NCI-H2029 (cell line): ENCODE data around the gene BCR.

ENCODE experiments used
- DNase-seq: peaks from one replicate; lab custom pipeline; 2025; lab: John Stamatoyannopoulos, UW

The BCR gene

DNA sequence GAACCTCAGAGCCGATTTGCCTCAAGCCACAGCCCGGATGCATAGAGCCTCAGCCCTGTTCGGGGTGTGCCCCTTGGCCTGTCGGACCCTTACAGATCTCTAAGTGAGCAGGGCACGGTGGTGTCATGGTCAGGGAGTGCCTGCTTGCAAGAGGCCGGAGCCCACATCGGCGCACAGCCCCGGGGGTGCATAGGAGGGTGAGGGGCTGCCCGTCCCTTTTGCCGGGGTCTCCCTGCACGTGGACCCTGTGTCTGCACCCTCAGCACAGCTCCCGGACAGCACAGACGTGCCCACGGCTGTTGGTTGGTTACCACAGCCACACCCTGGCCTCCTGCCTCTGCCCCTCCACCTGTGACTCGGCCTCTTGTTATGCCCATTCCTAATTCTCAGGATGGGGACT, 28.5 kb upstream of the BCR start:
- no peak for DNase-seq

DNA sequence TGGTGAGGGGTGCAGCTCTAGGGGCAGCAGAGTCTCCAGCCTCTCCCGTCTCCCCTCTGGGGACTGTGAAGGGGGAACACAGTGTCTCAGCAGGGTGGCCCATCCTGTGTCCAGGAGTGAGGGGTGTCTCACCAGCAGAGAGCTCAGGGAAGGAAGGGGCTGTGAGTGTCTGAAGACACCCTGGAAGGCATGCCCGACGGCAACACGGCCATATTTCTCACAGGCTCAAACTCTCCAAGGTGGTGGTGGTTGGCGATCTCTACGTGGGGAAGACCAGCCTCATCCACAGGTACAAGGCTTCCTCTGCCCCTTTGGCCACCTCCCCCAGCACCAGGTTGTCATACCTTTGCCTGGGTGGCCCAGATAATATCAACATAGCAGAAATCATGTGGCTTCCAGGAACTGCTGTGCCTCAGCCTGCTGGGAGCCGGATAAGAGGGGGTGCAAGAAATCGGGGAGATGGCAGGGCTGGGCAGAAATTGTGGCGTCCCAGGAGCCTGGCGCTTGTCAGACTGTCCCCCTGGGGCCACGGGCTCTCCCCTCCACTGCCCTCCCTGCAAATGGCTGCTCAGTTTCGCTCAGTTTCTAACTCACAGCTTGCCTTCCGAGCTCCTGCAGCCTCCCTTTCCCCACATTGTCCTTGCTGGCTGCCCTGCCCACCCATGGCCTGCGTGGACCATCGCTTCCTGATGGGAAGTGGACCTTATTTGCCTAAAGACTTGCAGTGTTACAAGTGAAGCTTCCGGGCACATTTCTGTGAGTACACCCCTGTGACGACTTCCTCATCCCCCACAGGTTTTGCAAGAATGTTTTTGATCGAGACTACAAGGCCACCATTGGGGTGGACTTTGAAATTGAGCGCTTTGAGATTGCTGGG, 27.8 kb upstream of the BCR start:
- no peak for DNase-seq

DNA sequence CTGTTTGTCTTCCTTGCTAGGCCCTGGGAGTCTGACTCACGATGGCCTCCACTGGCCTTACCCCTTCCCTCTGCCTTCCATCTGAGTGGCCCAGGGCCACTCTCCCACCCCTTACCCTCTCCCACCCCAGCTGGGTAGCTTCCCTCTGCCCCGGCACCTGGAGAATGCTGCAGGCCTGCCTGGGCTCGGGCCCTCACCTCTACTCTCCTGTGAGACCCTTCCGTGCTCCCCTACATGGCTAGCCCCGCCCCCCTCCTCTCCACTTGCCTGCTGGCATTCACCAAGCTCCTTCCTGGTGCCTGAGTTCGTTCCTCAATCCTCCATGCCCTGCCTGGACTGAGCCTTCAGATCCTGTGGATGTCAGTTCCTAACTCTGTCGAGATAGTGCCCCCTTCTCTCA, 26.3 kb upstream of the BCR start:
- DNase-seq: no peak

DNA sequence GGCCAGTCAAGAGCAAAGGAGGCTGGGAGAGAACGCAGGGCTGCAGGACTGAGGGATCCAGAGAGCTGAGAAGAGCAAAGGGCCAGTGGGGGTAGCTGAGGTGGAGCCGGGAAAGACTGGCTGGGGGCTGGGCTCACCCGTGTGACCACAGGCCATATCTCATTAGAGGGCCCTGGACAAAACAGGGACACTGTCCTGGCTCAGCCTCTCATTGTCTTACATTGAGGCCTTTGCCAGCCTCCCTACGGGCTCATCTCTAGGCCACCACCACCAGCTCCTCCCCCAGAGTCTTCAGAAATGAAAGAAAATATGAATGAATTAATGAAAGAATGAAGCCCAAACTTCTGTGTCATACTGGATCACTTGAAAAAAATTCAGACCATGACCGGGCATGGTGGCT, 25.8 kb upstream of the BCR start:
- DNase-seq: no peak

DNA sequence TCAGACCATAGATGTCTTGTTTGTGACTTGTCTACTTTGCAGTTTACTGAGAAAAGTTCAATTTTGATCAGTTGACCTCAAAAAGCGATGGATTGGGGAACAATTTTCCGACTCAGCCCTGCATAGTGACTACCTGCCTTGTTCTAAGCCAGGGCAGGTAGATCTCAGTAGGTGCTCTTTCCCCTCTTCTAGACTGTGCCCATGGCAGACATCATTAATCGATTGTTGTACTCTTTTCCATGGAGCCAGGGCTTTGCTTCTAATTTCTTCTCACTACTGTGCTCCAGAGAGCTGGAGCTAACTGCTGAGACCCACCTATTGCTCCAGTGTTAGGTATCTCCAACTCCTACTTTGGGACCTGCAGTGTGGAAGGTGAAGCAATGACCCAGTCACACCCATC, 25.2 kb upstream of the BCR start:
- DNase-seq: no peak

DNA sequence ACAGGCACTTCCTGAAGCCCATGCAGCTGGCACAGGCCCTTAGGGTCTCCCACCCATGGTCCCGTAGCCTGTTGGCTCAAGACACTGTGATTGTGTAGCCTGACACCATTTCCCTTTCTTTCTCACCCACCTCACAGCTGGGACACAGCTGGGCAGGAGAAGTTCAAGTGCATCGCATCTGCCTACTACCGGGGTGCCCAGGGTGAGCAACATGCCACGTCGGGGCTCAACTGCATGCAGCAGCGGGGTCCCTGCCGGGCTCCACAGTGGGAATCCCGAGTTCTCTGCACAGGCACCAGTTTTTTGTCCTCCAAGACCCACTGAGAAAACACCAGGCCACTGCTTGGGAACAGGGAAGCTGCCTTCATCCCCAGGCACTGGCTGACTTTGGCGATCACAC, 24.5 kb upstream of the BCR start:
- DNase-seq: no peak

DNA sequence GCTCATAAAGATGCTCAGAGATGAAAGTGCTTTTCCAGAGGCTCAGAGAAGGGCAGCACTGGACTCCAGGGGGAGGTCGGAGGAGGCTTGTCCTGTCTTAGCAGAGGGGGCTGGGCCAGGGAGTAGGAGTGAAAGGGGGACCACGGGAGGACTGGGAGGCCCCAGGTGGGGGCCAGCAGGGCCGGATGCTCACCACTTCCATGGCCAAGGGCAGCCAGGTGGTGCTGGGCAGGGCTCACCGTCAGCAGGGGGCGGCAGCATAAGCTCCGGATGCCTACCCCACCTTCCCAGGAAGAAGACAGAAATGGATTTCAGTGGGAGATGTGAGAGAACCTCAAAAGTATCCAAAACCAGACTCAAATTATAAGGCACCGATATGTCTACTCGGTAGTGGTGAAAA, 24.0 kb upstream of the BCR start:
- DNase-seq: no peak

DNA sequence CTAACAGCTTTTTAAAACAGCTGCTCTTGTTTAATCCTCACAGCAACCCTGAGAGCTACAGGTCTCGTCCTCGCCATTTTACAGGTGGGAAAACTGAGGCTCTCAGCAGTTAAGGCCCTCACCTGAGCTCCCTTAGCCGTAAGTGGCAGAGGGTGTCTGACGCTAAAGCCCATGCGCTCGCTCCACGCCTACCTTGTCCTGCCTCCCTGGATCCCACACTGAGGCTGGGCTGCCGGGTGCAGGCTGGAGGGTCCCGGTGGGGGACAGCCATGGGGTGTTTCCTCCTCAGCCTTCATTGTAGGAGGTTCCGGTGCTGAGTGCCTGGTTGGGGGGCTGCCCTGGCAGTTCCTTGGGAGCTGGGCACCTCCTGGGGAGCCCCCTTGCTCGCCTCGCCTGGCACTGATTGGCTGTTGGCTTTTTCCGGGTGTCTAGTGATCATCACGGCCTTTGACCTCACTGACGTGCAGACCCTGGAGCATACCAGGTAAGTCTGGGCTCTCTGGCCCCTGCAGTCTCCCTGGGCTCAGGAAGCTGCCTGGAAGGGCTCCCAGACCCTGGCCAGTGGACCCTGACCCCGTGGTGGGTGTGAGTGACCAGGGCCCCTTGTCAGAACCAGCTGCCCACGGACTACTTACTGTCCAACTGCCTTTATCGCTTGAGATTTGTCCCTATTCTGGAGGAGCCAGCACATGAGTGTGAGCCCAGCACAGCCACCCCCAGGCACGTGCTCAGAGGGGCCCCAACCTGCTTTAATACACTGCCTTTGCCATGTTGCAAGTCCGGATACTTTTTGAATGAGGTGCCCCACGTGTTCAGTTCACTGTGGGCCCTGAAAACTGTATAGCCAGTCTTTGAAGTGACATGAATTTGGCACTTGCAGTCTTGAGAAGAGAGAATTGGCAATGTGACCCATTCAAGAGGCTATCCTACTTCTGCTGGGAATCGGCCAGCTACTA, 22.5 kb upstream of the BCR start:
- DNase-seq: no peak

DNA sequence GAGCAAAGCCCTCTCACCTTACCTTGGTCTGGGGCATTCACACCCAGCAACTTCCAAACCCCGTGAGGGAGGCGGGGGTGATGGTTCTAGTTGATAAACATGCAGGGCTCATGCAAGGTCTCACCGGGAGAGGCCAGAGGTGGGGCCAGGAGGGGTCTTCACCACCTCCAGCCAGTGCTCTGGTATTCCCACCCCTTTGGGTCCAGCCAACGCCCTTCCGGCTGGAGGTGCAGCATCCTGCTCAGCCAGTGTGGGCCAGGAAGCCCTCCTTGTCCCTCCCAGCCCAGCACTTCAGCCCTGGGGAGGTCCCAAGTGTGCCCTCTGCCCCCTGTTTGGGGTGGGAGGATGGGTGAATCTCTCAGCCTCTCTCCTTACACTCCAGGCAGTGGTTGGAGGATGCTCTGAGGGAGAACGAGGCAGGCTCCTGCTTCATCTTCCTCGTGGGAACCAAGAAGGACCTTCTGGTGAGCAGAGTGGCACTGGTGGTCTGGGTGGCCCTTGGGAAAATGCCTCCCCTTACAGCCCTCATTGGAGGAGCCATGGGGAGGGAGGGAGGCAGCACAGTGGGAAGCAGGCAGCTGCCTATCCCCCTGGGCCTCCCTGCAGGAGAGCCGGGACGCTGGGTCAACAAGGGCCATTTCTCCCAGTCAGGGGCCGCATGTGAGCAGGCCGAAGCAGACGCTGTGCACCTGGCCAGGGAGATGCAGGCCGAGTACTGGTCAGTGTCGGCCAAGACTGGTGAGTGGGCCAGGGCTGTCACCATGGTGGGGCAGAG, 21.6 kb upstream of the BCR start:
- DNase-seq: no peak

DNA sequence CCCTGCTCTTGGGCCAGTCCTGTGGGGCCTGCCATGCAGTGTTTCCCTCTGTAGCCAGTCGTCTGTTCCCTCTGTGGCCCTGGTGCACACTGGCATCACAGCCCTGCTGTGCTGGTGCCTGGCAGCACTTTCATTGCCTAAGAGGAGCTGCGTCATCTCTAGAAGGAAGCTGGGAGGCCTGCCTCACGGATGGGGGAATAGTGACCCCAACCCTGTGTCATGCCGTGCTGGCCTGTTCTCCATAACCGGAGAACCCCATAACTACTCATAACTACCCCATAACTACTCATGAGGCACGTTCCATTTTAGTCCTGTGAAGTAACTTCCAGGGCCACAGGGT, 21.0 kb upstream of the BCR start:
- no peak for DNase-seq

DNA sequence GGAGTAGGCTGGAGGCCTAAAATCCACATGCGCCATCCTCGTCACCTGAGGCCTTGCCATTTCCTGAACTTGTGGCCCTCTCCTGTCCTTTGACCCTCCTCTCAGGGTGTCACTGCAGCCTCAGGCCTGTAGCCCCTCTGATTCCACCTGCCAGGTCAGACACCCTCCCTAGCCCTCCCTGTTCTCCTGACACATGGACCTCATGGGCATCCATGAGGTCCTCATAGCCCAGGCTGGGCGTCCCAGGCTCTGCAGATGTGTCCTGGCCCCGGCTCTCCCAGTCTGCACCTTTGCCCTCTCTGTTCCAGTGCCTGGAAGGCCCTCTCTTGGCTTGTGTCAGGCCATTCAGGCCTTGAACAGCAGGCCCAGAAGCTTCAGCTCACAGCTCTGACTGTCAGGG, 19.3 kb upstream of the BCR start:
- no peak for DNase-seq

DNA sequence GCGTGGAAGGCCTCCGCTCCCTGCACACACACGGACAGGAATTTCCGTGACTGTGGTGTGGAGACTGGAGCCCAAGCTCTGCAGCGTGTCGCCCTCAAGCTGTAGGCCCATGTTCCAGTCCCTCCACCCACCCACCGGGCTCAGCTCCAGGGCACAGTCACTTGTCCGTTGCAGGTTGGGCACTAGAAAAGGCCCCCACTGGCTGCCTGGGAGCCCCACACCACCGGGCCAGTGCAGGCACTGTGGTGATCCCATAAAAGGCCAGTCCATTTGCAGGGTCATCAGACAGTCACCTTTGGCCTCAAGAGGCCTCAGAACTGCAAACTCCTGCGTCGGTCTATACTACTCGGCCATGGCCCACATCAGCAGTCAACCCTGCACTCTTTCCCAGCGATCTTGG, 18.7 kb upstream of the BCR start:
- DNase-seq: no peak

DNA sequence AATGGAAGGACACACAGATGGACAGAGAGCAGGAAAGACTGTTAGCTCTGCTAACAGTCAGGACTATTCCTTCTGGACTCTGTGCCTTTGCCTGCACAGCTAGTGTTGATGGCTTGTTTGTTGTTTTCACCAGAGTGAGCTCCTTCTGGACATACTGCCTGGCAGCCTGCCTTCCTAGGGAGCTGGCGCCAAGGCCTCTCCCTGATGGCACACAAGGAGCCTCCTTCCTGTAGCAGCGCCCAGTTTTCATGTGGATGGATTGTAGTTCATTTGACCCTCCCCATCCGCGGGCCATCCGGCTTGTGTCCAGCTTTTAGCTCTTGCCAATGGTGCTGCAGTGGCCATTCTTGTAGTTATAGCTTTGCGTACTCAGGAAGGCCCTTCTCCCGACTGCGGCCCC, 16.6 kb upstream of the BCR start:
- peak; percentile 47 for DNase-seq

DNA sequence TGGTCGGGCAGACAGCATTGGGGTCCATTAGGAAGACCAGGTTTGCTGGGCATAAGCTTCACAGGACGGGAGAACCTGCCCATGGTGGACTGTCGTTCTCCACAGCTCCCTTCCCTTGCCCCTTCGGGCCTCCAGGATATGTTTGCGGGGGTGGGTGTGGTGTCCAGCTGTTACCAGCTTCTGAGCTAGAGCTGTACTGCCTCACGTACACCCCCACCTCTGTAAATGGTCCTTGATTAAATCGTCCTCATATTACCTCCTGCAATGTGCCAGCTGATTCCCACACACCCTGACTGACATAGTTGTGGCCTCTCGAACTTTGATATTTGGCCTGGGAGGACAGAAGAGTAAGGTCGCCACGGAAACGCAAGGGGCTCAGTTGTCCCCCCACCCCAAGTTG, 16.2 kb upstream of the BCR start:
- DNase-seq: no peak

DNA sequence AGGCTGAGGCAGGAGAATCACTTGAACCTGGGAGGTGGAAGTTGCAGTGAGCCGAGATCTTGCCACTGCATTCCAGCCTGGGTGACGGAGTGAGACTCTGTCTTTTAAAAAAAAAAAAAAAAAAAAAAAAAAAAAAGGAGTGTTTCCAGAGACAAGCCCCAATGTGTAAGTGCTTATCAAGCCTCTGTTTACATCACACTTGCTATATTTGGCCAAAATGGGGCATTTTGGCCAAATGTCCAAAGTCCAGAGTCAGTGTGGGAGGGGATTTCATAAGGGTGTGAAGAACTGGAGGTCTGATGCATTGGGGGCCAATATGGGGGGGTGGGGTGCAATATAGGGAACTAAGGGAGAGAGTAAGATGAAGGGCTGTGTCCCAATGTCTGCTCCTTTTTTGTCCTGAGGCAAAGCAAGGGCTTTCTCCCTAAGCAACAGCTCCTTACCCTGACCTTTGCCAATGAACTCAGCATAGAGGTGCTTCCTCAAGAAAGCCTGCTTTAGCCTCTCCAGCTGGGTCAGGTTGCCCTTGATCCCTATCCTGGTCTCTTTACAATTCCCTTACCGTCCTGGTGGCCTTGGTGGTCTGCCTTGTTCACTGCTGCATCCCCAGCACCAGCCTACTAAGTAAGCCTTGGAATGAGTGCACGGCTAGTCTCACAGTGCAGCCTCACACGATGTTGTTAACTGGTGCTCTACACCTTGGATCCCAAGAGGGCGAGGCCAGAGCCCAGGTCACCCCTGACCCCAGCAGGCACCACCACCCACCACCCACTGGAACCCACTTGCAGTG, 14.1 kb upstream of the BCR start:
- DNase-seq: no peak

DNA sequence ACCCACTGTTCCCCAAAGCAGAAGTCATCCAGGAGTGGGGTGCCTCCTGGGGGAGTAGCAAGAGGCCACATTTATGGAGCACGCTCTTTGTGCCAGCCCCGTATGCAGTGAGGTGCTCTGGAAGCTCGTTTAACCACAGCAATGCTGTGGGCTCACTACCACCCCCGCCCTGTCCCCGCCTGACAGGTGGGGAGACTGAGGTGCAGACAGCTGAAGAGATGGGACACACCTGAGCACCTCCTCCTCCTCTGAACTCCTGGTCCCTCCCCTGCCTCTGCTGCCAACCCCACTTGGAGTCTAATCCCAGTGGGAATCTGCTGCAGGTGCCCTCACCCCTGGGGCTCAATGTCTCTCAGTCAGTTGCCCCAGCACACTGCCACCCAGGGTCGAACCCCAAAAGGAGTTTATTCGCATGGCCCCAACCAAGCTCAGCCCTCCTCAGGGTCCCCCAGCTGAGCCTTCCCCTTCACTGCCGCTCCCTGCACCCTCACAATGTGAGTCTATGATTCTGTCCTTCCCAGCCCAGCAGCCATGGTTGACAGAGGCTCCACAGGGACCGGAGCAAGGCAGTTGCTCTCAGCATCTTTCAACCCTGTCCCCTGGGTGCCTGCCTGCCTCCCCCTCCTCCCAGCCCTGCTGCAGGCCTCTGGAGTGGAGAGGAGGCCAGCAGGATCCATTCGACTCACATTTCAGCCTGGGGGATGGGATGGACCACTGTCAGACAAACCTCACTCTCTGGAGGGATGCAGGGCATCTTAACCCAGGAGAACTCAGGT, 13.3 kb upstream of the BCR start:
- no peak for DNase-seq

DNA sequence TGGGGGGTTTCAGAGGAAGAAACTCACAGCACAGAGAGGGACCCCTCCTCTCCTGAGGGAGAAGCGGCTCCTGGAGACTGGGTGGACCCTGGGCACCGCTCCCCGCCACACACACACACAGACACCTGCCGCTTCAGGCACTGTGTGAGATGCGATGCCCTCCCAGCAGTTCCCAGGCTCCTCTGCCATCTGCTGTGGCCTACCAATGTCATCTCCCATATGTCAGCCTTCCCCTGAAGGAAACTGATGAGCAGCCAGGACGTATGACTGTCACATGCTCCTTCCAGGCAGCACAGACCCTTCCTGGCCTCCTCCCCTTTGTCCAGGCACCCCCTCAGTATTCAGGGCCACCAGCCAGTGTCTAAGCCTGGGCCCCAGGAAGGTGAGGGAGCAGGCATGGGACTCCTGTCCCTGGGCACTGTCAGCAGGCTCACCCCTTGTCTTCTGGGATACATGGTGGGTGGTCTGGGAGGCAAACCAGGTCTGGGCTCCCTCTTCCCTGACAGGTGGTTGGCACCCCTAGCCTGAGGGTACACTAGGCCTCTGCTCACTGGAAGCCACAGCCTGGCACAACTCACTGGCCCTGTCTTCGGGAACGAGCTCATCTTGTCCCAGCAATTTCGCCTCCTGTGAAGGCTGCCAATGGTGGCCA, 11.8 kb upstream of the BCR start:
- DNase-seq: no peak

DNA sequence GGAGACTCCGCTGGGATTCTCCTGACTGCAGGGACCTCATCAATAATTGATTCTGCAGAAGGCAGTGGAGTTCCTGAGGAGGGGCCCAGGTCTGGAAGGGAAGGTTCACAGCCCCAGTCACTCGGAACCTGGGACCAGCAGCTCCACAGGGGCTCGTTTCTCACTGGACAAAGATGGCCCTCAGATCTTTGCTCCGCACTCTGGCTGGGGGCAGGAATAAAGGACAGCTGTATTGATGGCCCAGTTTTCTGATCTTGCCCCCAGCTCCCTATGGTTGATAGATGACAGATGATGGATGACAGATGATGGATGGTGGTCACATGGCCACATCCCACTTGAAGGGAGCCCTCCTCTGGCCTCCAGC, 11.3 kb upstream of the BCR start:
- no peak for DNase-seq

DNA sequence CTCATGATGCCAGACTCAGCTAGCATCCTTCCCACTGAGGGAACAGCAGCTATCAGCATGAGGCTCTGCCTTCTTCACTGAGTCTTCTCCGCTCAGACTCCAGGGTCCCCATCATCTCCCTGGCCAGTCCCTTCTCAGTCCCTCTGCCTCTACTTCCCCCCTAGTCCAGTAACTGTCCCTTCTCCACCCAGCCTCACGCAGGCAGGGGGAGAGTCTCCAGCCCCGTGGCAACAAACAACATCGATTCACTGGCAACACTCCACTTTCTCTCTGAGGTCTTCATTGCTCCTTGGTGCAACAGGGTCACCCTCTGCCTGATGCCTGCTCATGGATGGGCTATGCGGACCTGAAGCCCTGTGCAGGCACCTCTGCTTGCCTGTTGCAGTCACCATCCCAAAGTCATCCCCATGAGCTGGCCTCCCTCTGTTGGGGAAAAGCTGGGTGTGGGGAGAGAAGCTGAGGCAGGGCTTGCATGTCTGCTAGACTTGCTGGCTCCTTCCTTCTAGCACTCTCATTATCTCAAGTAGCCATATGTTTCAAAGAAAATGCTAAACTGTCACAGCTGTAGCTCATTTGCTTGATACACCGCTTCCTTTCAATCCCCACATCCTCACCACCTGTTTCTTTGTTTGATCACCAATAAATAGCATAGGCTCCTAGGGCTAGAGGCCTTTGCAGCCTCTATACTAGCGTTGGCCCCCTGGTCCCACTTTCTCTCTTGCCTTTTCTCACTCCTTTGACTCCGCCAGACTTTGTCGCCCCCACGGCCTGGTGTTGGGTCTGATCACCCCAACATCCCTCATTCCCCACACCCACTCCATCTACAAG, 4.3 kb upstream of the BCR start:
- DNase-seq: no peak

DNA sequence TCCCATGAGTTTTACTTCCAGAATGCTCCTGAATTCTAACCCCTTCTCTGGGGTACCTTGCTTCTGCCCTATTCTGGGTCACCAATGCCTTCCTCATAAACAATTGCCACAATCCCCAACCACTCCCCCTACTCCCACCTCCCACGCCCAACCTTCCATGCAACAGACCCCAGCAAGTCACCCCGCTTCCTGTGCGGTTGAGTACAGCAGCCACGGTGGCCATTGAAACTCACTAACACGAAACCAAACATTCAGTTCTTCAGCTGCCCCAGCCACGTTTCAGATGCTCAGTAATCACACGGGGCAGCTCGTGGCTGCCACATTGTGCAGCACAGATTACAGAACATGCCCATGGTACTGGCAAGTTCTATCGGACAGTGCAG, 3.7 kb upstream of the BCR start:
- no peak for DNase-seq
